ENCODE measurements around the gene FAM53A. TPM values are rescaled to one million over a fixed set of nuclear protein-coding genes. Genes with fewer than 3 reads are reported as not detected.

FAM53A gene
- total and polyA plus RNA-seq, 4 donors: 0.44 to 2.2 (median 0.97) TPM

GRCh38 chr4:1593881-1594345 is 90.2 kb downstream of the FAM53A start:
- Histone ChIP-seq H3K36me3 (ENCODE audit: control insufficient read depth in 4 of 4, insufficient read depth in 3 of 4, low read depth in 1 of 4, low read length in 3 of 4) (no peaks in the 10 kb centered on the region), H3K27ac (ENCODE audit: low read depth in 1 of 2, low read length in 2 of 2) (no peak overlapping the region), H3K27me3 (ENCODE audit: control insufficient read depth in 4 of 4, insufficient read depth in 4 of 4, low read length in 3 of 4) (no peaks in the 10 kb centered on the region), H3K9me3 (ENCODE audit: control insufficient read depth in 4 of 4, low read length in 3 of 4) (peaks cover 3 to 10% (median 6%) of the 10 kb centered on the region in 4 donors), H3K4me3 (ENCODE audit: low read depth in 1 of 3, low read length in 3 of 3) (no peak overlapping the region), H3K9ac (ENCODE audit: low read depth in 1 of 2, low read length in 2 of 2) (no peak overlapping the region), H3K4me1 (ENCODE audit: control insufficient read depth in 4 of 4, insufficient read depth in 4 of 4, low read length in 3 of 4) (no peaks in the 10 kb centered on the region)
- 75% methylated on average over 23 of the region's 23 CpGs for WGBS
- DNase-seq (ENCODE audit: low spot score): no peak
- TF ChIP-seq YY1 (IDR thresholded peaks at IDR 0.05) (no peak), REST (IDR thresholded peaks at IDR 0.05) (no peak), FOXA2 (IDR thresholded peaks at IDR 0.05) (no peak), JUND (IDR thresholded peaks at IDR 0.05) (no peak)

- Histone ChIP-seq H3K9me3 (ENCODE audit: control insufficient read depth in 4 of 4, low read length in 3 of 4) (peaks cover 3 to 10% (median 6%) of the 10 kb centered on the region in 4 donors), H3K4me1 (ENCODE audit: control insufficient read depth in 4 of 4, insufficient read depth in 4 of 4, low read length in 3 of 4) (no peaks in the 10 kb centered on the region), H3K9ac (ENCODE audit: low read depth in 1 of 2, low read length in 2 of 2) (no peak overlapping the region), H3K4me3 (ENCODE audit: low read depth in 1 of 3, low read length in 3 of 3) (no peak overlapping the region), H3K27me3 (ENCODE audit: control insufficient read depth in 4 of 4, insufficient read depth in 4 of 4, low read length in 3 of 4) (no peaks in the 10 kb centered on the region), H3K36me3 (ENCODE audit: control insufficient read depth in 4 of 4, insufficient read depth in 3 of 4, low read depth in 1 of 4, low read length in 3 of 4) (no peaks in the 10 kb centered on the region), H3K27ac (ENCODE audit: low read depth in 1 of 2, low read length in 2 of 2) (no peak overlapping the region)
- no peak for DNase-seq (ENCODE audit: low spot score)
- 78% methylated on average over 19 of the region's 19 CpGs for WGBS
- TF ChIP-seq ZBTB33 (IDR thresholded peaks at IDR 0.05): no peak
- no peak for TF ChIP-seq JUND (IDR thresholded peaks at IDR 0.05)
- no peak for TF ChIP-seq REST (IDR thresholded peaks at IDR 0.05)
- TF ChIP-seq SP1 (IDR thresholded peaks at IDR 0.05): no peak
- TF ChIP-seq HNF4A (conservative IDR thresholded peaks at IDR 0.05): no peak
- TF ChIP-seq NR2F2 (IDR thresholded peaks at IDR 0.05): no peak
- no peak for TF ChIP-seq RXRA (IDR thresholded peaks at IDR 0.05)
- TF ChIP-seq YY1 (IDR thresholded peaks at IDR 0.05): no peak
- no peak for TF ChIP-seq RAD21 (IDR thresholded peaks at IDR 0.05)
- TF ChIP-seq GABPA (IDR thresholded peaks at IDR 0.05 in 1 of 2, conservative IDR thresholded peaks at IDR 0.05 in 1 of 2): no peak
Observed at GRCh38 chr4:1593458-1593857, 90.7 kb downstream of the FAM53A start.
